TTC549 (cell line): ENCODE data around the gene MAS1L.
"Not testable (repeated sequence)": the region's sequence is repeated elsewhere in the genome, so short reads cannot be mapped to it uniquely, and the experiment has no call there.

Source experiments
- FAIRE-seq: peaks from 2 replicates; lab custom pipeline; 2012; peaks lifted over from hg19 to GRCh38; lab: Jason Lieb, UNC

The MAS1L gene

DNA sequence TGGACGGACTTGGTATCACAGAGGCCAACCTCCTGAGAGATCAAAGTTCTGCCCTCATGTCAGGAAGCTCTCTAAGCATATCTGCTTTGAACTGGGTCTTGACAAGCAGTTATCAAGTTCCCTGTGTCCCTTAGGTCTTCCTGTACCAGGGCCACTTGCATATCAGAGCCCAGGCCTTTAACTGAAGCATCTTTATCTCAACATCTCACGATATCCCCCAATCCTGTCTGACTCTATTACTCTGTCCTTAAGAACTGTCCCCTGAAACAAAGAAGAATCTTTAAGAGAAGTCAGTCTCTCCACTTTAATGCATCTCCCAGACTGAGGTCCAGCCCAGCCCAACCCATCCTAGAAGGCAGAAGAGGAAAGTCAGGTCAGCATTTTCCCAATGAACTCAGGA, 8.2 kb downstream of the MAS1L start:
- no peak for FAIRE-seq

- no peak for FAIRE-seq
These were observed 9.0 kb downstream of the MAS1L start for GRCh38 chr6:29478740-29479139.

DNA sequence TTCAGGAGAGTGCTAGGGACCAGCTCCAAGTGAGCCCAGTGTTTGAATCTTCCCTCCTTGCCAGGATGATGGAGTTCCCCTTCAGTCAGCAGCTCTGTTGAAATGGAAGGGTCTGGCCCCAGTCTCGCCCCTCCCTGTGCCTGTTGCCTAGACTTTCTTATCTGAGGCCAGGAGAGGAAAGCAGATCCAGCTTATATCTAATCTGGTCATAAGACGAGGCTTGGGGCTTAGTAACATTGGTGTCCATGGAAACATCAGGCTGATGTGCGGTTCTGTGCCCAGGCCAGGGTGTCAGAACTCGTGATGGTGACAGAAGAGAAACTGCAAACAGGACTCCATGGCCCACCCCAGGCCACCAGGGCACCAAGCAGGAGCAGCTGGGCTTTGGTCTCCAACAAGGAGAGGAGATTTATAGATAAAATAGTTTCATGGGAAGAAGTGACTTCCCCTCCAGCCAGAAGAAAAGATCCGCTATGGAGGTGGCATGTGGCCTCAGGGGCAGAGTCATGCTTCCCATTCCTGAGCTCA, 9.8 kb downstream of the MAS1L start:
- no peak for FAIRE-seq

DNA sequence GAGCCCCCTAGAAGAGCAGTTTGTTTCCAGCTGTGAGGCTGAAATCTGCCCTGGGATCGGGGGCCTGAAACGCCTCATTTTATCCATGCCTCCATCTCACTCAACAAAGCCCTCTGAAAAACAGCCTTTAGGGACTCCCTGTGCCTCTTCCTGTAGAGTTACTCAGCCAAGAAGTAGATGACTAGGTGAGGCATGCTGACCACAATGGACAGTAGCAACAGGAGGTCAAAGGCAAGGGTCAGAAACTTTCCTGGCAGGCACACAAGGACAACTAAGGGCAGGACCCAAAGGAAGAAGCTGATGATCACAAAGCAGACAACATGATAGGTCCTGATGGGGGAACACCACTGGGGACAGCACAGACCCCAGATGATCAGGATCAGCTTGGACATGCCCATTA, 12.8 kb downstream of the MAS1L start:
- no peak for FAIRE-seq

DNA sequence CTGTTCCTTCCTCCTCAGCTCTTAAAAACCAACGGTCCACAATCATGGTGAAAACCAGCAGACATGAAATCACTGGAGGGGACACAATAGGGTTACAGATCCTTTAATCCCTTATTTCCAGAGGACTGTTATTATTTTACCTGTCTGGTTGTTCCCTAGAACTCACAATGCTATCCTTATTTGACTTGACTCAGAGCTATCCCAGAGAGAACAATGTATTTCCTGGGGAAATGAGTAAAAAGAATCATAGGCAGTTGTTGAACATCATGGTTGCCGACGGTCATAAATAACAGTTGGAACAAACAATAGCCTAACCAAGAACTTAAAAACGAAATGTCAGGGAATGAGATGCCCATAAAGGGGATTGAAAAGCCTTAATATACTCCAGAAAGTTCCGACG, 21.5 kb downstream of the MAS1L start:
- FAIRE-seq = no peak

DNA sequence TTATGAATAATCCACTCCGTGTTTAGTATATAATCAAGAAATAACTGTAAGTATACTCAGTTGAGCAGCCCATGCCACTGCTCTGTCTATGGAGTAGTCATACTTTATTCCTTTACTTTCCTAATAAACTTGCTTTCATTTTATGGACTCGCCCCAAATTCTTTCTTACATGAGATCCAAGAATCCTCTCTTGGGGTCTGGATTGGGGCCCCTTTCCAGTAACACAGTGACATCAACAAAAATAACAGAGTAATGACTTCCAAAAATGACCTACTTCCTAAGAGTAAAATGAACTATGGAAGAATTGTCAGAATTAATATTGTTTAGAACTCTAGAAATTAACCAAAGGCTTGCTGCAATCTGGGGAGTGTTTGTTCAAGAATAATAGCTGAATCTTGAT, 22.0 kb downstream of the MAS1L start:
- FAIRE-seq = no peak

DNA sequence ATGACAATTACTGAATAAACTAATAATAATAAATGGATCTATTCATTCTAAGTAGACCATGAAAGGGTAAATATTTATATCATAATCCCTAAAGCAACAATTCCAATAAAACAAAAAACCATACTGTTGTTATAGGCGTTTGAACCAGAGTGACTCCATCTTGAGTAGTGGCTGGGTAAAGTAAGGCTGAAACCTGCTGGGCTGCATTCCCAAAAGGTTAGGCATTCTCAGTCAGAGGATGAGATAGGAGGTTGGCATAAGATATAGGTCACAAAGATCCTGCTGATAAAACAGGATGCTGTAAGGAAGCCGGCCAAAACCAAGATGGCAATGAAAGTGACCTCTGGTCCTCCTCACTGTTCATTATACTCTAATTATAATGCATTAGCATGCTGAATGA, 22.5 kb downstream of the MAS1L start:
- FAIRE-seq = no peak

DNA sequence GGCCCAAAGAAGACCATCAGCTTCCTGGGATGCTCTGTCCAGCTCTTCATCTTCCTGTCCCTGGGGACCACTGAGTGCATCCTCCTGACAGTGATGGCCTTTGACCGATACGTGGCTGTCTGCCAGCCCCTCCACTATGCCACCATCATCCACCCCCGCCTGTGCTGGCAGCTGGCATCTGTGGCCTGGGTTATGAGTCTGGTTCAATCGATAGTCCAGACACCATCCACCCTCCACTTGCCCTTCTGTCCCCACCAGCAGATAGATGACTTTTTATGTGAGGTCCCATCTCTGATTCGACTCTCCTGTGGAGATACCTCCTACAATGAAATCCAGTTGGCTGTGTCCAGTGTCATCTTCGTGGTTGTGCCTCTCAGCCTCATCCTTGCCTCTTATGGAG, 25.7 kb downstream of the MAS1L start:
- FAIRE-seq = no peak

- no peak for FAIRE-seq
These were observed 26.5 kb downstream of the MAS1L start for GRCh38 chr6:29461021-29461814.

DNA sequence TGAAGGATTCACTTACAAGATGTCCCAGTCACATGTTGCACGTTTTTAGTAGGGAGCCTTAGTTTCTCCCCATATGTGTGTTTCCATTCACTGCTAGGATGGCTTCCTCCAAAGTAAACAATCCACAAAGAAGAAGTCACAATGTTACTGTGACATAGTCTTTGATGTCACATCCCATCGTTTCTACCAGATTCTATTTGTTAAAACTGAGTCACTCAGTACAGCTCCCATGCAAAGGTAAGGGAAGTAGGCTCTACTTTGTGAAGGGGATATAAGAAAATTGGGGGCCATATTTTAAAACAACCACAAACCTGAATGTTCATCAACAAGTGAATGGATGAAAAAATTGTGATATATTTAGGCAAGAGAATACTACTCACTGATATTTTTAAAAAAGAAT, 30.8 kb downstream of the MAS1L start, which contains the start of the genes OR11A1 and OR2H1:
TSS of gene OR11A1 (minus strand) at position 101 of the 400 bp plus-strand sequence. CDS start 29,430 bp downstream, outside the sequence.
TSS of gene OR2H1 (plus strand) at position 185 of the 400 bp plus-strand sequence. CDS start 4,615 bp downstream, outside the sequence.
- no peak for FAIRE-seq

DNA sequence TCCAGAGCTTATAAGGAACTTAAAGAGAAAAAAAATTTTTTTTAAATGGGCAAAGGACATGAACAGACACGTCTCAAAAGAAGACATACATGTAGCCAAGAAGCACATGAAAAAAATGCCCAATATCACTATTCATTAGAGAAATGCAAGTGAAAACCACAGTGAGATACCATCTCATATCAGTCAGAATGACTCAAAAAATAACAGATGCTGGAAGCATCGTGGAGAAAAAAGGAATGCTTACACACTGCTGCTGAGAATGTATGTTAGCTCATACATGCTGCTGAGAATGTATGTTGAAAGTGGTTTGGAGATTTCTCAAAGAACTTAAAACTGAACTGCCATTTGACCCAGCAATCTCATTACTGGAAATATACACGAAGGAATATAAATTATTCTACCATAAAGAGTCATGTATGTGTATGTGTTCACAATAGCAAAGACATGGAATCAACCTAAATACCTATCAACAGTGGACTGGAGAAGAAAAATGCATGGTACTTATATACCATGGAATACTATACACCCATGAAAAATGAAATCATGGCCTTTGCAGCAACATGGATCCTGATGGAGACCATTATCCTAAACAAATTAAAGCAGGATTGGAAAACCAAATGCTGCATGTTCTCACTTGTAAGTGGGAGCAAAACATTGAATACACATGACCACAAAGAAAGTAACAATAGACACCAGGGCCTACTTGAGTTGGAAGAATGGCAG, 36.1 kb downstream of the MAS1L start:
- FAIRE-seq = no peak

DNA sequence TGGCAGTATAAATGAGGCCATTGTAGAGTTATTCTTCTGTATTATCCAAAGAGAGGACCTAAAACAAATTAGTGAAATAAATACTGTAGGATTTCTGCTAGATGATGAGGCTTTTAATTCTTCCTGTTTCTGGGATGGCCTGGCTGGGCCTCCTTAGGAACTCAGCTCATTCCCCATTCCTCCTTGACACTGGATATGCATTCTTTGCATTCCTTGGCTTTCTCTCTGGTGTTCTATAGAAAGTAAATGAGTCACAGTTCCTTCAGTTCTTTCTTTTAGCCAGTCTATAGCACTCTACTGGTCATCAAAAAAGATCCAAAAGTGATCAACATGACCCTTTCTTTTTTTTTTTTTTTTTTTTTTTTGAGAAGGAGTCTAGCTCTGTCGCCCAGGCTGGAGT, 40.1 kb downstream of the MAS1L start:
- no peak for FAIRE-seq

DNA sequence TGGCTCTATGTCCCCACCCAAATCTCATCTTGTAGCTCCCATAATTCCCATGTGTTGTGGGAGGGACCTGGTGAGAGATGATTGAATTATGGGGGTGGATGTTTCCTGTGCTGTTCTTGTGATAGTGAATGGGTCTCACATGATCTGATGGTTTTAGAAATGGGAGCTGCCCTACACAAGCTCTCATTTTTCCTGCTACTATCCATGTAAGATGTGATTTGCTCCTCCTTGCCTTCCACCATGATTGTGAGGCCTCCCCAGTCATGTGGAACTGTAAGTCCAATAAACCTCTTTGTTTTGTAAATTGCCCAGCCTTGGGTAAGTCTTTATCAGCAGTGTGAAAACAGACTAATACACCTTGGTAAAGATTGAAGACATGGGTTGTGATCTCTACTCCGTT, 43.7 kb downstream of the MAS1L start:
- FAIRE-seq = not testable (repeated sequence)

GRCh38 chr6:29442719-29443118, 45.0 kb downstream of the MAS1L start:
- no peak for FAIRE-seq

DNA sequence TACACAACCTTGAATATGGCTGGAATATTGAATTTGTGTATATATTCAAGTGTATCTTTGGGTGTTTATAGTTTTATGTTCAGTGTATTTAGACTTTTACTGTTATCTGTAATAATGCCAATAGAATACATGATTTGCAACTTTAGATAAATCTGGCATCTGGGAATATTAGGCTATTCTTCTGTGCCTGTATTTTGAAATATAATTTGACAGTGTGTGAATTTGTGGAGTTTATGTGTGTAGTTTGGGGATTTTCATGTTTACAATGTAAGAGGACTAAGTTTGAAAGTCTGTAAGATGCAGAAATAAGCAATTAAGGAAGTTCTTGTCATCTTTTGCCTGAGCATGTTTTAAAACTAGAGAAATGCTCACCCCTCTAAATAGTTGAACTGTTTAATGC, 48.8 kb downstream of the MAS1L start, which contains the start of gene OR10C1:
TSS of gene OR10C1 (plus strand) at position 301 of the 400 bp plus-strand sequence. CDS start 710 bp downstream, outside the sequence.
- no peak for FAIRE-seq

DNA sequence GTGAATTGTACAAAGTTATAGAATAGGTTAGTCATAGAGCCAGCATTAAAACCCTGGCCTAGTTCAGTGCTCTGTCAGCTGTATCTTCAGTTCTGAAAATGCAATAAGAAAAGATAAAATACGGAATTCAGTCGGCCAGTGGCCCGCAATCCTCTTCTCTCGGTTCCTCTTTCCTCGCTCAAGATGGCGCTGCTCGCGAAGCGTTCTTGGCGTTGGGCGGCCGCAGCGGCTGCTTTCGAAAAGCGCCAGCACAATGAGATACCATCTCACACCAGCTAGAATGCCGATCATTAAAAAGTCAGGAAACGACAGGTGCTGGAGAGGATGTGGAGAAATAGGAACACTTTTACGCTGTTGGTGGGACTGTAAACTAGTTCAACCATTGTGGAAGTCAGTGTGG, 51.0 kb downstream of the MAS1L start:
- not testable (repeated sequence) for FAIRE-seq
